ENCODE data around the gene ASB6.

DNA sequence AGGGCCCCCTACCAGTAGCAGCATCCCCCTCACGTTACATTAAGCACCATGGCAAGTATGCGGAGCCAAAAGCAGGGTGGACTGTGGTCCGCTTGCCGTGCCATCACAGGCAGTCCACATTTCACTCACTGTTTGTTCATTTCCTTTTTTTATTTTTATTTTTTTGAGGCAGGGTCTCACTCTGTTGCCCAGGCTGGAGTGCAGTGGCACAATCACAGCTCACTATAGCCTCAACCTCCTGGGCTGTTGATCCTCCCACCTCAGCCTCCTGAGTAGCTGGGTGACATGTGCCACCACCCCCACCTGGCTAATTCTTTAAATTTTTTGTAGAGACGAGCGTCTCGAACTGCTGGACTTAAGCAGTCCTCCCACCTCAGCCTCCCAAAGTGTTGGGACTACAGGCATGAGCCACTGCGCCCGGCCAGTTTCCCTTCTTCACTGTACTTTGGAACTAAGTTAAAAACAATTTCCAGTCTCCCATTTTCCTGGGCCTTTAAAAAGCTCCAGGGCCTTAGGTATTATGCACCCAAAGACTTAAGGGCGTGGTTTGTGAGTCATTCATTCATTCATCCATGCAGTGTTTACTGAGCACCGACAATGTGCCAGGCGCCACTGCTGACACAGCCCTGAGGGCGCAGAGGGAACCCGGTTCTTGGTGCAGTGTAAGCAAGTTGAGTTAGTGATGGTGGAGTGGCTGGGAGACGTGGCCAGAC is 43.4 kb upstream of the ASB6 start:
- TF ChIP-seq, protein P1, sequence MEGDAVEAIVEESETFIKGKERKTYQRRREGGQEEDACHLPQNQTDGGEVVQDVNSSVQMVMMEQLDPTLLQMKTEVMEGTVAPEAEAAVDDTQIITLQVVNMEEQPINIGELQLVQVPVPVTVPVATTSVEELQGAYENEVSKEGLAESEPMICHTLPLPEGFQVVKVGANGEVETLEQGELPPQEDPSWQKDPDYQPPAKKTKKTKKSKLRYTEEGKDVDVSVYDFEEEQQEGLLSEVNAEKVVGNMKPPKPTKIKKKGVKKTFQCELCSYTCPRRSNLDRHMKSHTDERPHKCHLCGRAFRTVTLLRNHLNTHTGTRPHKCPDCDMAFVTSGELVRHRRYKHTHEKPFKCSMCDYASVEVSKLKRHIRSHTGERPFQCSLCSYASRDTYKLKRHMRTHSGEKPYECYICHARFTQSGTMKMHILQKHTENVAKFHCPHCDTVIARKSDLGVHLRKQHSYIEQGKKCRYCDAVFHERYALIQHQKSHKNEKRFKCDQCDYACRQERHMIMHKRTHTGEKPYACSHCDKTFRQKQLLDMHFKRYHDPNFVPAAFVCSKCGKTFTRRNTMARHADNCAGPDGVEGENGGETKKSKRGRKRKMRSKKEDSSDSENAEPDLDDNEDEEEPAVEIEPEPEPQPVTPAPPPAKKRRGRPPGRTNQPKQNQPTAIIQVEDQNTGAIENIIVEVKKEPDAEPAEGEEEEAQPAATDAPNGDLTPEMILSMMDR (IDR thresholded peaks at IDR 0.05) = no peak
- TF ChIP-seq POLR2A (IDR thresholded peaks at IDR 0.05) = no peak
